Measurements from ENCODE around the gene NCAN. TPM values are rescaled to one million over a fixed set of nuclear protein-coding genes. Genes with fewer than 3 reads are reported as not detected.

The NCAN gene
- total RNA-seq, 1 donor from 2014 or later: 0.17 TPM

- Histone ChIP-seq H3K27me3 (ENCODE audit: control insufficient read depth, insufficient read depth, low read length) (peaks cover 2% of the 10 kb centered on the region), H3K36me3 (ENCODE audit: control insufficient read depth, insufficient read depth, low read length) (no peaks in the 10 kb centered on the region), H3K4me3 (ENCODE audit: low read depth, low read length) (no peak overlapping the region)
- no peak for TF ChIP-seq CTCF (IDR thresholded peaks at IDR 0.05; ENCODE audit: insufficient read depth, low read length, poor library complexity, severe bottlenecking)
- no peak for DNase-seq (ENCODE audit: low read depth)
These were observed 58.4 kb downstream of the NCAN start for GRCh38 chr19:19269952-19270694.

- DNase-seq (ENCODE audit: low read depth): no peak
- TF ChIP-seq CTCF (IDR thresholded peaks at IDR 0.05; ENCODE audit: insufficient read depth, low read length, poor library complexity, severe bottlenecking): no peak
These were observed 59.2 kb downstream of the NCAN start for GRCh38 chr19:19270749-19271571.

GRCh38 chr19:19271828-19272599 lies 60.3 kb downstream of the NCAN start:
- DNase-seq (ENCODE audit: low read depth): no peak
- H3K36me3 ChIP-seq (ENCODE audit: control insufficient read depth, insufficient read depth, low read length): no peaks in the 10 kb centered on the region
- TF ChIP-seq CTCF (IDR thresholded peaks at IDR 0.05; ENCODE audit: insufficient read depth, low read length, poor library complexity, severe bottlenecking): no peak
- H3K27me3 ChIP-seq (ENCODE audit: control insufficient read depth, insufficient read depth, low read length): peaks cover 2% of the 10 kb centered on the region
- no peak overlapping the region for H3K4me3 ChIP-seq (ENCODE audit: low read depth, low read length)

More at GRCh38 chr19:19270749-19271571, 59.2 kb downstream of the NCAN start:
- no peaks in the 10 kb centered on the region for H3K36me3 ChIP-seq (ENCODE audit: control insufficient read depth, insufficient read depth, low read length)
- peaks cover 2% of the 10 kb centered on the region for H3K27me3 ChIP-seq (ENCODE audit: control insufficient read depth, insufficient read depth, low read length)
- H3K4me3 ChIP-seq (ENCODE audit: low read depth, low read length): no peak overlapping the region

- DNase-seq (ENCODE audit: low read depth): no peak
- TF ChIP-seq CTCF (IDR thresholded peaks at IDR 0.05; ENCODE audit: insufficient read depth, low read length, poor library complexity, severe bottlenecking): no peak
- Histone ChIP-seq H3K36me3 (ENCODE audit: control insufficient read depth, insufficient read depth, low read length) (no peaks in the 10 kb centered on the region), H3K27me3 (ENCODE audit: control insufficient read depth, insufficient read depth, low read length) (no peaks in the 10 kb centered on the region), H3K4me3 (ENCODE audit: low read depth, low read length) (no peak overlapping the region)
These were observed 62.4 kb downstream of the NCAN start for GRCh38 chr19:19274146-19274545.

- Histone ChIP-seq H3K4me3 (ENCODE audit: low read depth, low read length) (no peak overlapping the region), H3K36me3 (ENCODE audit: control insufficient read depth, insufficient read depth, low read length) (no peaks in the 10 kb centered on the region), H3K27me3 (ENCODE audit: control insufficient read depth, insufficient read depth, low read length) (no peaks in the 10 kb centered on the region)
- no peak for TF ChIP-seq CTCF (IDR thresholded peaks at IDR 0.05; ENCODE audit: insufficient read depth, low read length, poor library complexity, severe bottlenecking)
- DNase-seq (ENCODE audit: low read depth): no peak
These were observed 63.2 kb downstream of the NCAN start for GRCh38 chr19:19274716-19275565.

All from kidney epithelial cell (primary cell).